ENCODE results near the gene NKD1.

The NKD1 gene

GRCh38 chr16:50538411-50539052, 9.7 kb upstream of the NKD1 start:
- no peak for TF ChIP-seq FOXP2 (optimal IDR thresholded peaks at IDR 0.05; ENCODE audit: borderline replicate concordance, extremely low read depth, extremely low read length, insufficient read depth)
- TF ChIP-seq REST (IDR thresholded peaks at IDR 0.05; ENCODE audit: insufficient read depth in 1 of 2, low read depth in 2 of 2, low read length in 2 of 2): no peak
- TF ChIP-seq TAF1 (IDR thresholded peaks at IDR 0.05; ENCODE audit: borderline replicate concordance, insufficient read depth, low read length): no peak
- no peak for TF ChIP-seq SIN3A (IDR thresholded peaks at IDR 0.05; ENCODE audit: borderline replicate concordance, insufficient read depth, low read length)
- TF ChIP-seq POLR2AphosphoS5 (IDR thresholded peaks at IDR 0.05; ENCODE audit: low read depth, low read length): no peak

GRCh38 chr16:50539053-50539695, 9.0 kb upstream of the NKD1 start:
- TF ChIP-seq POLR2AphosphoS5 (IDR thresholded peaks at IDR 0.05; ENCODE audit: low read depth, low read length): no peak
- no peak for TF ChIP-seq REST (IDR thresholded peaks at IDR 0.05; ENCODE audit: insufficient read depth in 1 of 2, low read depth in 2 of 2, low read length in 2 of 2)
- TF ChIP-seq SIN3A (IDR thresholded peaks at IDR 0.05; ENCODE audit: borderline replicate concordance, insufficient read depth, low read length): no peak
- TF ChIP-seq FOXP2 (optimal IDR thresholded peaks at IDR 0.05; ENCODE audit: borderline replicate concordance, extremely low read depth, extremely low read length, insufficient read depth): no peak
- TF ChIP-seq TAF1 (IDR thresholded peaks at IDR 0.05; ENCODE audit: borderline replicate concordance, insufficient read depth, low read length): no peak

- TF ChIP-seq REST (IDR thresholded peaks at IDR 0.05; ENCODE audit: insufficient read depth in 1 of 2, low read depth in 2 of 2, low read length in 2 of 2) (no peak), TAF1 (IDR thresholded peaks at IDR 0.05; ENCODE audit: borderline replicate concordance, insufficient read depth, low read length) (no peak), POLR2AphosphoS5 (IDR thresholded peaks at IDR 0.05; ENCODE audit: low read depth, low read length) (no peak), SIN3A (IDR thresholded peaks at IDR 0.05; ENCODE audit: borderline replicate concordance, insufficient read depth, low read length) (no peak), FOXP2 (optimal IDR thresholded peaks at IDR 0.05; ENCODE audit: borderline replicate concordance, extremely low read depth, extremely low read length, insufficient read depth) (no peak)
Measured at GRCh38 chr16:50539822-50540710, 8.1 kb upstream of the NKD1 start.

- no peak for TF ChIP-seq FOXP2 (optimal IDR thresholded peaks at IDR 0.05; ENCODE audit: borderline replicate concordance, extremely low read depth, extremely low read length, insufficient read depth)
- no peak for TF ChIP-seq POLR2AphosphoS5 (IDR thresholded peaks at IDR 0.05; ENCODE audit: low read depth, low read length)
- no peak for TF ChIP-seq REST (IDR thresholded peaks at IDR 0.05; ENCODE audit: insufficient read depth in 1 of 2, low read depth in 2 of 2, low read length in 2 of 2)
- TF ChIP-seq TAF1 (IDR thresholded peaks at IDR 0.05; ENCODE audit: borderline replicate concordance, insufficient read depth, low read length): no peak
- no peak for TF ChIP-seq SIN3A (IDR thresholded peaks at IDR 0.05; ENCODE audit: borderline replicate concordance, insufficient read depth, low read length)
Measured at GRCh38 chr16:50540711-50541007, 7.5 kb upstream of the NKD1 start.
